H1 (cell line): Measurements from ENCODE around the gene ATG16L2. TPM values are rescaled to one million over a fixed set of nuclear protein-coding genes. Genes with fewer than 3 reads are reported as not detected.

ENCODE experiments used
- CEBPB ChIP-seq: IDR thresholded peaks from 2 replicates; pipeline ENCODE4 v1.6.1; 2012; ENCODE audit warnings: low read depth, low read length
- CHD1 ChIP-seq: IDR thresholded peaks from 2 replicates; pipeline ENCODE4 v1.6.1; 2012; ENCODE audit warnings: low read depth, low read length, improper control_type of control experiment
- JUN ChIP-seq: IDR thresholded peaks from 2 replicates; pipeline ENCODE4 v1.6.1; 2011; ENCODE audit warnings: low read depth, mild to moderate bottlenecking, improper control_type of control experiment, low read length
- SIX5 ChIP-seq: IDR thresholded peaks from 2 replicates; pipeline ENCODE4 v1.6.1; 2011; ENCODE audit warnings: mild to moderate bottlenecking, low read depth, low read length
- SP1 ChIP-seq: IDR thresholded peaks from 2 replicates; pipeline ENCODE4 v1.6.1; 2011; ENCODE audit warnings: low read depth, low read length
- polyA plus RNA-seq, 7 experiments: library from polyadenylated mRNA; depleted of rRNA in 3 of 7; stranded (reverse) in 5 of 7; unstranded in 2 of 7; fragments of >200 nt in 5 of 7; fragments of 200-250 nt in 2 of 7; gene quantifications; 1 replicate in 5 of 7; 2 replicates in 1 of 7; 4 replicates in 1 of 7; pipeline versions ENCODE4 v1.2.1 to v1.2.3, GENCODE V29; 2011 to 2013; ENCODE audit warnings: missing spikeins in 2 of 7, mixed read lengths in 2 of 7
- total RNA-seq: library from RNA; stranded (reverse); fragmentation: NEBNext Ultra II Directional; extraction: Animal tissue kit (Norgen Biotek cat#: 25700); gene quantifications from 2 replicates; pipeline ENCODE4 v1.2.1, GENCODE V29; 2021

Gene ATG16L2
- total and polyA plus RNA-seq, 2 of the 8 experiments (the other 6 are each of a cell fraction or from before 2014, with no cell fraction given) = 11.0 to 18.5 TPM

DNA sequence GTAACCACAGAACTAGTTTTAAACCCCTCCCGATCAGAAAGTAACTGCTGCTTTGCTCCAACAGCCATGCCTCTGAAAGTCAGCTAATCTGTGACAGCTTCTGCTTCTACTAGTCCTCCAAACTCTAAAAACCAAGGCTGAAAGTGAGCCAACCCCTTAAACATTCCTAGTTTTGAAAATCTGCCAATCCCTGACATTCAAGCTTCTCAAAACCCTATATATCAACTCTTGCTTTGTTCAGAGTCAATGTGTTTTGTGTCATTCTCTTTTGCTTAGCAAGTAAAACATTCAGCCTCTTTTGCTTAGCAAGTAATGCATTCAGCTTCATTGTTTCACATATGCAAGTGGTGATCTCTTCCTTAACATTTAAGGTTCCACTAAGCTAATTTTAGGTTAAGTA is 56.9 kb downstream of the ATG16L2 start (continued):
- TF ChIP-seq CHD1 (no peak), SP1 (no peak), JUN (no peak), CEBPB (no peak), SIX5 (no peak)
